T-helper 1 cell treated with Interleukin-12 subunit alpha and Interleukin-12 subunit beta and Interleukin-4 antibody, amounts not matched to agents 30 μg/mL and 1 μg/mL, for 36 hours (primary cell): ENCODE data around the gene BMP15.

Experiments used
- H3K27ac Mint-ChIP-seq: one replicate; pipeline ENCODE4 v1.8.0; 2021; ENCODE audit warnings: mild to moderate bottlenecking, mixed read lengths
- H3K27me3 Mint-ChIP-seq: one replicate; pipeline ENCODE4 v1.8.0; 2021; ENCODE audit warnings: low read depth, mixed read lengths
- H3K36me3 Mint-ChIP-seq: one replicate; pipeline ENCODE4 v1.8.0; 2021; ENCODE audit warnings: low read depth, mixed read lengths
- H3K4me1 Mint-ChIP-seq: one replicate; pipeline ENCODE4 v1.8.0; 2021; ENCODE audit warnings: low read depth, mixed read lengths
- H3K4me3 Mint-ChIP-seq: one replicate; pipeline ENCODE4 v1.8.0; 2021; ENCODE audit warnings: mild to moderate bottlenecking, moderate library complexity, mixed read lengths
- H3K9me3 Mint-ChIP-seq: one replicate; pipeline ENCODE4 v1.8.0; 2021; ENCODE audit warnings: mixed read lengths

Gene BMP15

DNA sequence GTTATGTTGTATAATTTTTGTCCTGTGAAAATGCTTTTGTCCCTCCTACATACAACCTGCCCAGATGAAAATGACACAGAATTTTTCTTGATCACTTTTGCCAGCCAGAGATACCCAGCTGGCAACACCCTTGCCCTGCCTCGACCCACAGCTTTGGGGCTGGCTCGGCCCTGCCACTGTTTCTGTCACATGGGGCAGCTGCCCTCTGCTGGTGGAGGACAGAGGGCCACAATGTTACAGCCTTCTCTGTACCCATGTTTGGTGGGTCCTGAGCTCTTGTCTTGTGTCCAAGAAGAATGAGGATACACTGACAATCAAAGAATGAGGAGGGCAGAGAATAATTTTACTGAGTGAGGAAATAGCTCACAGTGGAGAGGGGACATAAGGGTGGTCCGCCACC lies 31.1 kb downstream of the BMP15 start:
- no peaks in the 10 kb centered on the region for H3K4me1 Mint-ChIP-seq
- no peaks in the 10 kb centered on the region for H3K36me3 Mint-ChIP-seq
- no peak overlapping the region for H3K27ac Mint-ChIP-seq
- H3K4me3 Mint-ChIP-seq: no peak overlapping the region
- H3K27me3 Mint-ChIP-seq: no peaks in the 10 kb centered on the region
- H3K9me3 Mint-ChIP-seq: no peaks in the 10 kb centered on the region

GRCh38 chrX:50942471-50942870 lies 31.9 kb downstream of the BMP15 start:
- Mint-ChIP-seq H3K27ac (no peak overlapping the region), H3K4me1 (no peaks in the 10 kb centered on the region), H3K27me3 (no peaks in the 10 kb centered on the region), H3K36me3 (no peaks in the 10 kb centered on the region), H3K4me3 (no peak overlapping the region), H3K9me3 (no peaks in the 10 kb centered on the region)

GRCh38 chrX:50952406-50952805 lies 41.9 kb downstream of the BMP15 start:
- H3K4me3 Mint-ChIP-seq: no peak overlapping the region
- H3K27ac Mint-ChIP-seq: no peak overlapping the region
- H3K27me3 Mint-ChIP-seq: no peaks in the 10 kb centered on the region
- H3K4me1 Mint-ChIP-seq: no peaks in the 10 kb centered on the region
- no peaks in the 10 kb centered on the region for H3K36me3 Mint-ChIP-seq
- no peaks in the 10 kb centered on the region for H3K9me3 Mint-ChIP-seq

GRCh38 chrX:50953832-50954231 lies 43.3 kb downstream of the BMP15 start:
- Mint-ChIP-seq H3K4me3 (no peak overlapping the region), H3K27me3 (no peaks in the 10 kb centered on the region), H3K27ac (no peak overlapping the region), H3K4me1 (no peaks in the 10 kb centered on the region), H3K36me3 (no peaks in the 10 kb centered on the region), H3K9me3 (no peaks in the 10 kb centered on the region)

DNA sequence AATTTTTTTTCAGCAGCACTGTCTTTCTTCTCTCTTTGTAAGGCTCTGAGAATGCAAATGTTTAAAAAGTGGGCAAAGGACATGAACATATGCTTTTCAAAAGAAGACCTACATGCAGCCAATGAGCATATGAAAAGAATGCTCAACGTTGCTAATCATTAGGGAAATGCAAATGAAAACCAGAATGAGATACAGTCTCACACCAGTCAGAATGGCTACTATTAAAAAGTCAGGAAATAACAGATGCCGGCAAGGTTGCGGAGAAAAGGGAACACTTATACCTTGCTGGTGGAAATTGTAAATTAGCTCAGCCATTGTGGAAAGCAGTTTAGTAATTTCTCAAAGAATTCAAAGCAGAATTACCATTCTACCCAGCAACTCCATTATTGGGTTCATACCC lies 51.6 kb downstream of the BMP15 start:
- Mint-ChIP-seq H3K27ac (no peak overlapping the region), H3K4me1 (no peaks in the 10 kb centered on the region), H3K36me3 (no peaks in the 10 kb centered on the region), H3K4me3 (no peak overlapping the region), H3K9me3 (no peaks in the 10 kb centered on the region), H3K27me3 (no peaks in the 10 kb centered on the region)

- no peak overlapping the region for H3K4me3 Mint-ChIP-seq
- no peaks in the 10 kb centered on the region for H3K36me3 Mint-ChIP-seq
- H3K27ac Mint-ChIP-seq: no peak overlapping the region
Measured at GRCh38 chrX:50963842-50964241, 53.3 kb downstream of the BMP15 start.

More at GRCh38 chrX:50963842-50964241, 53.3 kb downstream of the BMP15 start:
- Mint-ChIP-seq H3K9me3 (no peaks in the 10 kb centered on the region), H3K27me3 (no peaks in the 10 kb centered on the region), H3K4me1 (no peaks in the 10 kb centered on the region)
